Chondrocyte (in vitro differentiated cells): ENCODE results near the gene PTPRG. TPM values are rescaled to one million over a fixed set of nuclear protein-coding genes. Genes with fewer than 3 reads are reported as not detected.
"Not testable (repeated sequence)": the region's sequence is repeated elsewhere in the genome, so short reads cannot be mapped to it uniquely, and the experiment has no call there.

Experiments used
- DNase-seq: peaks from one replicate; pipeline ENCODE4 v3.0.0; 2021; ENCODE audit warnings: mixed read lengths, low spot score
- H3K27ac Mint-ChIP-seq: one replicate; pipeline ENCODE4 v1.8.0; 2021; ENCODE audit warnings: mild to moderate bottlenecking, moderate library complexity, mixed read lengths; ENCODE audit not compliant: unreplicated experiment
- H3K27me3 Mint-ChIP-seq: 2 replicates; pipeline ENCODE4 v1.8.0; 2021; ENCODE audit warnings: low read depth, mixed read lengths
- H3K36me3 Mint-ChIP-seq: 2 replicates; pipeline ENCODE4 v1.8.0; 2021; ENCODE audit warnings: low read depth, mixed read lengths
- H3K4me1 Mint-ChIP-seq: 2 replicates; pipeline ENCODE4 v1.8.0; 2021; ENCODE audit warnings: low read depth, mild to moderate bottlenecking, mixed read lengths
- H3K4me3 Mint-ChIP-seq: one replicate; pipeline ENCODE4 v1.8.0; 2021; ENCODE audit warnings: mild to moderate bottlenecking, moderate library complexity, mixed read lengths; ENCODE audit not compliant: unreplicated experiment
- H3K9me3 Mint-ChIP-seq: 2 replicates; pipeline ENCODE4 v1.8.0; 2021; ENCODE audit warnings: low read depth, mixed read lengths
- CTCF ChIP-seq: fragments of 200-600 bp; sonication (generic); IDR thresholded peaks from 2 replicates; pipeline ENCODE4 v1.5.0; 2021; ENCODE audit warnings: antibody characterized with exemption, mild to moderate bottlenecking, moderate library complexity
- total RNA-seq: library from RNA; stranded (reverse); gene quantifications from 3 replicates; pipeline ENCODE4 v1.2.1, GENCODE V29; 2021

The PTPRG gene
- total RNA-seq, 1 donor from 2014 or later = 45.5 TPM

- Mint-ChIP-seq H3K4me1 (peaks cover 16% of the 10 kb centered on the region), H3K27ac (no peak overlapping the region), H3K36me3 (no peaks in the 10 kb centered on the region), H3K9me3 (no peaks in the 10 kb centered on the region), H3K27me3 (no peaks in the 10 kb centered on the region), H3K4me3 (no peak overlapping the region)
- no peak for DNase-seq
- no peak for TF ChIP-seq CTCF
Observed at GRCh38 chr3:61748288-61748687, 186.9 kb downstream of the PTPRG start.

DNA sequence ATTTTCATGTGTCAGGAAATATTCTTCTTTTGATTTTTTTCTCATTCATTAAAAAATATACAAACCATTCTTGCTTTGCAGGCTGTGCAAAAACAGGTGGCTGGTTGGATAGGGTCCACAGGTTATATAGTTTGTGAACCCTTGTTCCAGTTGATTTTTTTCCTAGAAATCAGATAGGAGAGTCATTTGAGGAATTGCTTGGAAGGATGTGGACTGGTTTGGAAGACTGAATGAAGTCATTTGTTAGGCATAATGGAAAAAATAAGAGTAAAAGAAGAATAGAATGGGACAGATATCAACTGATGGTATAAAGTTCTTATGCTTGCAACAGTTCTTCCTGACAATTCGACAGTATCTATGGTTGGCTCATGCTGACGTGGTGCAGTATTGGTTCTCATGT is 189.4 kb downstream of the PTPRG start:
- Mint-ChIP-seq H3K36me3 (no peaks in the 10 kb centered on the region), H3K4me3 (no peak overlapping the region), H3K9me3 (no peaks in the 10 kb centered on the region), H3K27ac (no peak overlapping the region), H3K4me1 (peaks cover 16% of the 10 kb centered on the region), H3K27me3 (no peaks in the 10 kb centered on the region)
- DNase-seq = no peak
- TF ChIP-seq CTCF = no peak

GRCh38 chr3:61758839-61759238 is 197.5 kb downstream of the PTPRG start:
- no peak for TF ChIP-seq CTCF
- Mint-ChIP-seq H3K27ac (no peak overlapping the region), H3K4me1 (no peaks in the 10 kb centered on the region), H3K9me3 (peaks cover 4% of the 10 kb centered on the region), H3K36me3 (peaks cover 7% of the 10 kb centered on the region), H3K4me3 (no peak overlapping the region), H3K27me3 (no peaks in the 10 kb centered on the region)
- DNase-seq = no peak

DNA sequence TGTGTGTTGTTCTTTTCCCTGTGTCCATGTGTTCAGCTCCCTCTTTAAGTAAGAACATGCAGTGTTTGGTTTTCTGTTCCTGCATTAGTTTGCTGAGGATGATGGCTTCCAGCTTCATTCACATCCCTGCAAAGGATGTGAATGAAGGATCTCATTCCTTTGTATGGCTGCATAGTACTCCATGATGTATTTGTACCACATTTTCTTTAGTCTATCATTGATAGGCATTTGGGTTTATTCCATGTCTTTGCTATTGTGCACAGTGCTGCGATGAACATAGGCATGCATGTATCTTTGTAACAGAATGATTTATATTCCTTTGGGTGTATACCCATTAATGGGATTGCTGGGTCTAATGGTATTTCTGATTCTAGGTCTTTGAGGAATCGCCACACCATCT is 199.4 kb downstream of the PTPRG start:
- not testable (repeated sequence) for H3K27me3 Mint-ChIP-seq

GRCh38 chr3:61761694-61762430 is 200.5 kb downstream of the PTPRG start:
- H3K27me3 Mint-ChIP-seq = no peaks in the 10 kb centered on the region
- peaks cover 3% of the 10 kb centered on the region for H3K4me1 Mint-ChIP-seq
- no peak overlapping the region for H3K27ac Mint-ChIP-seq
- no peak for DNase-seq
- peaks cover 4% of the 10 kb centered on the region for H3K9me3 Mint-ChIP-seq
- TF ChIP-seq CTCF = no peak
- H3K36me3 Mint-ChIP-seq = peaks cover 7% of the 10 kb centered on the region
- H3K4me3 Mint-ChIP-seq = no peak overlapping the region

More for the DNA sequence above, 199.4 kb downstream of the PTPRG start:
- not testable (repeated sequence) for DNase-seq, H3K4me1 Mint-ChIP-seq, H3K4me3 Mint-ChIP-seq, H3K36me3 Mint-ChIP-seq, H3K27ac Mint-ChIP-seq, H3K9me3 Mint-ChIP-seq
